Activated T-cell treated with anti-CD3 and anti-CD28 coated beads for 48 hours (primary cell): ENCODE results near the gene ARHGAP6.
"Not testable (repeated sequence)": the region's sequence is repeated elsewhere in the genome, so short reads cannot be mapped to it uniquely, and the experiment has no call there.

Source experiments
- DNase-seq: peaks from one replicate; pipeline ENCODE4 v3.0.0-alpha.2; 2020; ENCODE audit warnings: low read depth

ARHGAP6 gene

GRCh38 chrX:11159149-11159548 is 506.6 kb downstream of the ARHGAP6 start:
- no peak for DNase-seq

GRCh38 chrX:11151799-11152559 is 513.7 kb downstream of the ARHGAP6 start:
- no peak for DNase-seq

DNA sequence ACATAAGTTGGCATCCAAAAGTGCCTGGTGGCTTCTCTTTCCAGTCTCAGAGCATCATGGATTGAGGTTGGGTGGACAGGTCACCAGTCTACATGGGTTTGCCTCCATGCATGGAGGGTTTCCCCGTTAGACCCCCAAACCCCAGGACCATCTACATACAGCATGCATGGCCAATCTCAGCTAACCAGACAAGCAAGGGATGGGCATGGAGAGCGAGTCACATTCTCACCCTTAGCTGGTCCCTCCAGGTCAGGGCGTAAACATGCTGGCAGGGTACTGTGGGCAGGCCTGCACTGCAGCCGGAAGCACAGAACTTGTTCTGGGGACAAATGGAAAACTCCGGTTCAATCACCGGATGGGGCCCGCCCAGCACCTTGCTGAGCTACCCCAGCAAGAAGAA is 517.3 kb downstream of the ARHGAP6 start:
- DNase-seq = no peak

DNA sequence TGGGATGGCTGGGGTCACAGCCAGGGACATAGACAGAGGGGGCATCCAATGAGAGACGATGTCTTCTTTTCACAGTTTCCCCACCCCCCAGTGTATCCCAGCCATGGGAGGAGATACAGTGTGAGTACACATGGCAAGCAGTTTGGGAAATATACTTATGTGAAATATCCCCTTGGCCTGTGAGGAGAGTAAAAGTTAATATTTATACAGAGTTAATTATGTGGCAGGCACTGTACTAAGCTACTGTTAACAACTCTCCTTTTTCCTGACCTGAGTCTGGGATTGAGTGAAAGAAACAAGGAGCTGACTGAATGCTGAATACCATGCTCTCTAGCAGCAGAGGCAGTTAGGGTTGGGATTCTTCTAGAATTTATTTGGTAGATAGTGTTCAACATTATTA is 519.3 kb downstream of the ARHGAP6 start:
- no peak for DNase-seq

DNA sequence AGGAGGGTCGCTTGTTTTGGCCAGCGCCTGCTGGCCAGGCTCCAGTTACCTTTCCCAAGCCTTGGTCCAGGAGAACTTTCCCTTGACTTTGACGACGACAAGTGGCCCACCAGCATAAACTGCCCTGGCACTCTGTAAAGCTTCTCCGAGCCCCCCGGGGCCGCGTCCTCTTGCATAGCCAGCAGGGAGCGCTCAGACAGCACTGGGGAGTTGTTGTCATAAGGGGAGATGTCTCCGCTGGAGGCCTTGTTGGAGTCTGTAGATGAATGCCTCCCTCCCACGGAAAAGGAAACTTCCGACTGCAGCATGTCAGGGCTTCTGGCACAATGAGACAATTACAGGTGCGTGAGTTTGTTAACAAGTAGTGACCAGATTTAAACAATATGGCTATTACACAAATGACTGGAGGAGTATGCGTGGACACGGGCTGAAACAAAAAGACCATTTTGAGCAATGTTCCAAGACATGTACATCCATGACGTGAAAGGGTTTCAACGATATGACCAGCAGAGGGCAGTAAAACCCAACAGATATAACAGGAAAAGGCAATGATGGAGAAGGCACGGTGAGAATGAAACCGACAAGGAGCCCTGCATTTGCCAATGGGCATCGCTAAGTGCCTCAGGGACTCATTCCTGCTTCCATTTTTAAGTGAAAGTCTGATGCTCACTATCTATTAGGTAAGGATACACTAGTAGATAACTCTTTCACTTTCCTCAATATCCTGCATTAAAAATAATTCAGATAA is 521.6 kb downstream of the ARHGAP6 start:
- peak; percentile 7 for DNase-seq

DNA sequence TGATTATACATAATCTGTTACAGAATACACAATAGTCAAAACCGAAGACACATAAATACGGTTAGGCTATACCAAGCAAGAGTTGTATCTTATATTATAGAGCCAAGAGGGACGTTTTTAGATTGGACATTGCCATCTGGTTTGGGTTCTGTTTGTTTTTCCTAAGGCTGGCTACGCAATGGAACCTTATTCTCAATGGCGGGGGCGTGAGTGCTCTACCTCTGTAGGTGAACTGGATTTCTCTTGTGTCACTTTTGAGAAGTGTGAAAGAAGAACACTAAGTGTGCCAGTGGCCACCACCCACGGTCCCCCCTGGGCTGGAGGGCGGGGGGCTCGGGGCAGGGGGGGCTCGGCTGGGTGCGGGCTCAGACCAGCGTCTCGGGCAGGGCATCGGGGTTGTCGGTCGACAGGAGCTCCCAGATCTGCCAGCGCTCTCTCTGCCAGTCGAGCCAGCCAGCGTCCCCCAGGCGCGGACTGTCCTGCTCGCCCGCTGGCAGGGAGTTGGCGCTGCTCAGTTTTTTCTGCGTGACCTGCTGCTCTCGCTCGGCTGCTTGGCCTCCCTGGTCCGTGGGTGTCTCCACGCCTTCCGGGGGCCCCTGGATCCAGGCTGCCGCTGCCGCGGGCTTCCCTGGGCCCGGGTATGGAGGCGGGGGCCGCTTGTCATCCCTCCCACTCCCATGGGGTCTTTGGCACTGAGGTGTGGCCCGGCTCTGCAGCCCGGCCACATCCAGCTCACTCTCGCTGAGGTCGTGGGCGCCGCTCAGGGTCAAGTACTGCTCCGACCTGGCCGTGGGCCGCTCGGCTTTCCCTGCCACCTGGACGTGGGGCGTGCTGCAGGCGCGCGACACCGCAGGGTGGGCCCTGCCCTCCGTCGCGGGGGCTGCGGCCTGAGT is 527.0 kb downstream of the ARHGAP6 start:
- DNase-seq = no peak

DNA sequence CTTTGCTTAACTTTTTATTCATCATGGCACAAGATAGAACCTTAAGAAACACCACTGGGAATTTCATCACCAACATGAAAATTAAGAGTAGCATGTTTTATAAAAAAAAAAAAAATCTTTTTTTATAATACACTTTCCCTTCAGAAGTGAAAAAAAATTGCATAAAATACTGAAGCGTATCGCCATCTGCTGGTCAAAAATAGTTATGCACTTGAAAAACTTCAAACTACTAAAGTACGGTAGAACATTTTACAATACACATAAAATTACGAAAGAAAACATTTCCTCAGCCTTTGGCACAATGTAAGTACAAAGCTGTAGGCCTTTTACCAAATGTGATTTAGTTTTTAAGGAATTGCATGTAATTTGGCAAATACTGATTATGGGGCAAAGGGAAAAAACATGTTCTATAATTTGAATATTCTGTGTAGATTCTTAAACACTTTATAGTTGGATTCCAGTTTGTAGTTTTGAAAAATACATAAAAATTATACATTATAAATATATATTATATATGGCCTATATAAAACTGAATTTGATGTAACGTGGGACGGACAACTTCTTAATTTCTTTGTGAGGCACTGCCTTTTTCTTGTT is 528.1 kb downstream of the ARHGAP6 start:
- no peak for DNase-seq

GRCh38 chrX:11135564-11136185 is 530.0 kb downstream of the ARHGAP6 start:
- DNase-seq = no peak

DNA sequence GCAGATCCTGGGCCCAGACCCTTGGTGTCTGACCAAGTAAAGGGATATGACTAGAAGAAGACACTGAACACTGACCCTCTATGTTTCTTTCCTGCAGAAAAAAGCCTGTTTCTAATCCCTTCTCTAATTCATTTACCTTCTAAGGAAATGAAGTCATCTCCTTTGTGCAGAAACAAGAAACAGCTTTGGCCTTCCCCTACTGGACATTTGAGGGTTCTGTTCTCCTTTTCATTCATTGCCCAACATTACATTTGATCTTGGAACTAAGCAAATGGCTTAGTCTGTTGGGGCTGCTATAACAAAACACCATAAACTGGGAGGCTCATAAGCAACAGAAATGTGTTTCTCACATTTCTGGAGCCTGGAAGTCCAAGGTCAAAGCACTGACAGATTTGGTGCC is 534.6 kb downstream of the ARHGAP6 start:
- DNase-seq = no peak

- DNase-seq = no peak
Measured at GRCh38 chrX:11130136-11130535, 535.6 kb downstream of the ARHGAP6 start.

DNA sequence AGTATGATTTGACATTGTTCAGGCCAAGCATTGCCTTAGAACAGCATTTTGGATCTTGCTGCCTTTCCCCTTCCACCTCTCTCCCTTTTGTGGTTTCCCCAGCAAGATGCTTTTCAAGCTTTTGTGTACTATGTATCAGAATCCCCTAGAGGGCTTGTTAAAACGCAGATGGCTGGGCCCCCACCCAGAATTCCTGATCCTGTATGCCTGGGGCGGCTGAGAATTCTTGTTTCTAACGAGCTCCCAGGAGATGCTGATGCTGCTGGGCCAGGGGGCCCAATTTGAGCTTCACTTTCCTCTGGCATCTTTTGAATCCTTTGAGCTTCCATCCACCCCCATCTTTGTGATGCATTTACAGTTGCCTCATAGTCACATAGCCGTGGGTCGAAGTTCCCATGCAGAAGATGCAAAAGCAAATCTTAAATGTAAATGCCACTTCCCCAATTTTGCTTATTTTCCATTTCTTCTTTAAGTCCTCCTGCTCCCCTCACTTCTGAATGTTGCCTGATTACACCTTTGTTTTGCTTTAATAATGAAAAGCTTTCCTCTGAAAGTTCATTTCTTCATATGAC is 536.1 kb downstream of the ARHGAP6 start:
- no peak for DNase-seq

- DNase-seq = no peak
Measured at GRCh38 chrX:11125060-11125459, 540.7 kb downstream of the ARHGAP6 start.

DNA sequence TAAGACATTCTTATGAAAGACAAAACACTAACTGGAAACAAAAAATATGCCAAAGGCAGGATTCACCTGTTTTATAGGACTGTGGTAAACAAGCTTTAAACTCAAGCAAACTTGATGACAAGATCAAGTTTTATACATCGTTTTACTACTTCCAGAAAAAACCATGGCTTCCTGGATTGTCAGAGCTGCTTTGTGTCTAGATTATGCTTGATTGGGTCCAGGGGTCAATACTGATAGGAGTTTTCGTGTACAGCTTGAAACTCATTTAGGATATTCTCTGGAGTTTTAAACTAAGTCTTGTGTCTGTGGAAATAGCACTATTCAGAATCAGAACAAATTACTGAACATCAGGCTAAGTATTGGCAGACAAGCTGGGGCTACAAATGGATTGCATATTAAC is 541.6 kb downstream of the ARHGAP6 start:
- DNase-seq = no peak

- not testable (repeated sequence) for DNase-seq
Measured at GRCh38 chrX:11123087-11123486, 542.6 kb downstream of the ARHGAP6 start.

DNA sequence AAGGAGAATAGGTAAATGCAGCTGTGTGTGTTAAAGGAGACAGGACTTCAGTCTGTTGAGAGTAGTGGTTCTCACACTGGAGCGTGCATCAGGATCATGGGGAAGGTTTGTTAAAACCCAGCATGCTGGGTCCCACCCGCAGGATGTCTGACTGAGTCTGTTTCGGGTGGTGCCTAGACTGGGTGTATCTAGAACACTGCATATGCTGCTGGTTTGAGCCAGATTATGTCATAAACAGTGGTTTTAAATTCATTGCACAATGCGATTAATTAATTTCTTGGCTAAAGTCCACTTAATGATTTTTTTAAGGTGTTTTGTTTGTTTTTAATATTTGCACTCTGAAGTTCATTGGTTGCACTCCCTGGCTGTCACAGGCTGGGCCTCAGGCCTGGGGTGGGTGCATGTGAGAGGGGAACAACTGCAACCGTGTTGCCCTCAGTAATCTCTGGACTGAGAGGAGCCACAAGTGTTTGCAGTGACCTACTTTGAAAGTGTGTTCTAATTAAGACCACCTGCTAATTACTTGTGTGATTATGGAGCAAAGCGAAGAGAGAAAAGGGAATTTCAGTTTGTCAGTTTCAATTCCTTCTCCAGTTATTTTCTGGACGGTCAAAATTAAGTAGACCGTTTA is 546.3 kb downstream of the ARHGAP6 start:
- DNase-seq = no peak

- no peak for DNase-seq
Measured at GRCh38 chrX:11117745-11118144, 548.0 kb downstream of the ARHGAP6 start.

GRCh38 chrX:11113731-11114130 is 552.0 kb downstream of the ARHGAP6 start:
- no peak for DNase-seq

DNA sequence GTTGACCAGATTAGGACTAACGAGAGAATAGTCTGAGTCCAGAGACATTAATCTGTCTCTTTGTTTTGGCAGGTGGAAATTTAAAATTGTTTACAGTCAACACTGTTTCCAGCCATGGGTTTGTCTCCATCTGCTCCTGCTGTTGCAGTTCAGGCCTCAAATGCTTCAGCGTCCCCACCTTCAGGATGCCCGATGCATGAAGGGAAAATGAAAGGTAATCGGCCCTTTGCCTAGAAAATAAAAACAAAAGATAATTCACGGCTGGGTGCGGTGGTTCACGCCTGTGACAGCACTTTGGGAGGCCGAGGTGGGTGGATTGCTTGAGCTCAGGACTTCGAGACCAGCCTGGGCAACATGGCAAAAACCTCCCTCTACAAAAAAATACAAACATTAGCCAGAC is 553.8 kb downstream of the ARHGAP6 start:
- no peak for DNase-seq

GRCh38 chrX:11111037-11111851 is 554.5 kb downstream of the ARHGAP6 start, which contains the start of gene HCCS:
Gene HCCS (plus strand): TSS chrX:11111332. CDS start chrX:11112061, 729 bp downstream.
- peak; percentile 77 for DNase-seq

DNA sequence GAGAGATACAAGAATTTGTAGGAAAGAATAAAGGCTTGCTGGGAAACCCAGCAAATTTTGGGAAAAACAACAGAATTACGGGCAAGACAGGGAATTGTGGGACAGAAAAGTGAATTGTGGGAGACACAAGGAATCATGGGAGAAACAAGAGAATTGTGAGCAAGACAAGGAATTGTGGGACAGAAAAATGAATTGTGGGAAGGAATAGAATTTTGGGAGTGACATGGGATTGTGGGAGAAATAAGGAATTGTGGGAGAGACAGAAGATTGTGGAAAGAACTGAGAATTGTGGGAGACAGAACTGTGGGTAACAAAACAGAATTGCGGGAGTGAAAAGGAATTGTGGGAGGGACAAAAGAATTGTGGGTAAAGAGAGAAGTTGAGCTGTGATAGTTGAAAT is 555.8 kb downstream of the ARHGAP6 start:
- DNase-seq = no peak
